ENCODE data around the gene RYR2. TPM values are rescaled to one million over a fixed set of nuclear protein-coding genes. Genes with fewer than 3 reads are reported as not detected.

Gene RYR2
- total and polyA plus RNA-seq, 2 donors (not counting 1 experiment from before 2014, with no cell fraction given), result not detected

- Histone ChIP-seq H3K79me2 (ENCODE audit: control insufficient read depth, insufficient read depth, low read length) (no peaks in the 10 kb centered on the region), H3K27ac (ENCODE audit: low read length in 2 of 2) (no peak overlapping the region), H4K20me1 (ENCODE audit: control insufficient read depth, insufficient read depth, low read length, poor library complexity, severe bottlenecking) (no peaks in the 10 kb centered on the region), H3K4me3 (ENCODE audit: control extremely low read depth in 1 of 5, extremely low read depth in 1 of 5, insufficient read depth in 1 of 5, low read depth in 2 of 5, low read length in 4 of 5) (no peak overlapping the region), H2AFZ (ENCODE audit: insufficient read depth, low read depth, low read length, poor library complexity, severe bottlenecking) (no peak overlapping the region), H3K4me2 (replicated peaks; ENCODE audit: low read depth, low read length, poor library complexity, severe bottlenecking) (no peak overlapping the region), H3K27me3 (replicated peaks in 1 of 4; ENCODE audit: control extremely low read depth in 1 of 4, control insufficient read depth in 3 of 4, insufficient read depth in 4 of 4, low read length in 3 of 4) (no peaks in the 10 kb centered on the region), H3K4me1 (ENCODE audit: control insufficient read depth in 2 of 2, insufficient read depth in 2 of 2, low read length in 2 of 2) (no peaks in the 10 kb centered on the region), H3K9me3 (ENCODE audit: control extremely low read depth in 1 of 3, control insufficient read depth in 2 of 3, insufficient read depth in 1 of 3, low read length in 2 of 3) (peaks cover 0 to 8% (median 0%) of the 10 kb centered on the region in 3 donors), H3K36me3 (replicated peaks in 1 of 2; ENCODE audit: control extremely low read depth in 1 of 2, control insufficient read depth in 1 of 2, extremely low read depth in 1 of 2, insufficient read depth in 2 of 2, low read length in 1 of 2) (no peaks in the 10 kb centered on the region), H3K9ac (ENCODE audit: low read length) (no peak overlapping the region)
- DNase-seq, result no peak
- no peak for ATAC-seq (ENCODE audit: low read depth)
- no peak overlapping the region for H3K4me3 Mint-ChIP-seq
- H3K9me3 Mint-ChIP-seq (ENCODE audit: insufficient read depth), result peaks cover 6% of the 10 kb centered on the region
- TF ChIP-seq CTCF (IDR thresholded peaks at IDR 0.05) (no peak), EZH2 (IDR thresholded peaks at IDR 0.05; ENCODE audit: borderline replicate concordance, insufficient read depth, low read depth, low read length, poor library complexity, severe bottlenecking) (no peak)
- intact Hi-C loops (cut with micrococcal nuclease), result no loop called here
- no CpG with 5 or more reads among the region's 1 CpG for WGBS (ENCODE audit: insufficient coverage)
- CTCF ChIA-PET, result interaction anchor here (0.6 kb wide), 1 partner anchor 1636 kb away, joined by 4 read pairs; no protein-coding TSS in a partner anchor
- POLR2A ChIA-PET, result no interaction called here
- no peaks in the 10 kb centered on the region for H3K4me1 Mint-ChIP-seq
- H3K27ac Mint-ChIP-seq, result no peak overlapping the region
- H3K27me3 Mint-ChIP-seq, result no peaks in the 10 kb centered on the region
Observed at GRCh38 chr1:236994450-236994849, 47.5 kb upstream of the RYR2 start.

GRCh38 chr1:236997361-236997760 is 44.6 kb upstream of the RYR2 start:
- 93% methylated on average over 10 of the region's 11 CpGs for WGBS (ENCODE audit: insufficient coverage)
- Histone ChIP-seq H3K4me1 (ENCODE audit: control insufficient read depth in 2 of 2, insufficient read depth in 2 of 2, low read length in 2 of 2) (no peaks in the 10 kb centered on the region), H2AFZ (ENCODE audit: insufficient read depth, low read depth, low read length, poor library complexity, severe bottlenecking) (no peak overlapping the region), H3K27ac (ENCODE audit: low read length in 2 of 2) (no peak overlapping the region), H3K9me3 (ENCODE audit: control extremely low read depth in 1 of 3, control insufficient read depth in 2 of 3, insufficient read depth in 1 of 3, low read length in 2 of 3) (peaks cover 0 to 5% (median 0%) of the 10 kb centered on the region in 3 donors), H3K4me3 (ENCODE audit: control extremely low read depth in 1 of 5, extremely low read depth in 1 of 5, insufficient read depth in 1 of 5, low read depth in 2 of 5, low read length in 4 of 5) (no peak overlapping the region), H3K79me2 (ENCODE audit: control insufficient read depth, insufficient read depth, low read length) (no peaks in the 10 kb centered on the region), H3K9ac (ENCODE audit: low read length) (no peak overlapping the region), H3K27me3 (replicated peaks in 1 of 4; ENCODE audit: control extremely low read depth in 1 of 4, control insufficient read depth in 3 of 4, insufficient read depth in 4 of 4, low read length in 3 of 4) (no peaks in the 10 kb centered on the region), H3K36me3 (replicated peaks in 1 of 2; ENCODE audit: control extremely low read depth in 1 of 2, control insufficient read depth in 1 of 2, extremely low read depth in 1 of 2, insufficient read depth in 2 of 2, low read length in 1 of 2) (no peaks in the 10 kb centered on the region), H3K4me2 (replicated peaks; ENCODE audit: low read depth, low read length, poor library complexity, severe bottlenecking) (no peak overlapping the region), H4K20me1 (ENCODE audit: control insufficient read depth, insufficient read depth, low read length, poor library complexity, severe bottlenecking) (no peaks in the 10 kb centered on the region)
- intact Hi-C loops (cut with micrococcal nuclease), result no loop called here
- no peaks in the 10 kb centered on the region for H3K9me3 Mint-ChIP-seq (ENCODE audit: insufficient read depth)
- DNase-seq (no peak), ATAC-seq (ENCODE audit: low read depth) (no peak)
- no peaks in the 10 kb centered on the region for H3K4me1 Mint-ChIP-seq
- TF ChIP-seq CTCF (IDR thresholded peaks at IDR 0.05) (no peak), EZH2 (IDR thresholded peaks at IDR 0.05; ENCODE audit: borderline replicate concordance, insufficient read depth, low read depth, low read length, poor library complexity, severe bottlenecking) (no peak)
- no peaks in the 10 kb centered on the region for H3K27me3 Mint-ChIP-seq
- H3K4me3 Mint-ChIP-seq, result no peak overlapping the region
- no peak overlapping the region for H3K27ac Mint-ChIP-seq
- POLR2A ChIA-PET, result no interaction called here
- CTCF ChIA-PET, result no interaction called here
